Sigmoid colon (tissue), 7 donors: ENCODE measurements around the gene NUF2. TPM values are rescaled to one million over a fixed set of nuclear protein-coding genes. Genes with fewer than 3 reads are reported as not detected.
A peak's percentile ranks its signal among the peaks of the same experiment; 100 is the strongest.

Experiments
- DNase-seq: peaks from one replicate; pipeline ENCODE4 v3.0.0-alpha.2; 2019
- H3K27ac ChIP-seq, 4 donors: fragments of 200-600 bp; sonication (generic); one replicate each; pipeline ENCODE4 v1.5.1; 2016 to 2019; ENCODE audit warnings: mild to moderate bottlenecking in 1 of 4
- H3K27me3 ChIP-seq, 3 donors: fragments of 200-600 bp; sonication (generic); one replicate each; pipeline ENCODE4 v1.5.1; 2019; ENCODE audit warnings: mild to moderate bottlenecking in 1 of 3
- H3K36me3 ChIP-seq, 4 donors: fragments of 200-600 bp; sonication (generic); one replicate each; pipeline ENCODE4 v1.5.1; 2016 to 2019
- H3K4me1 ChIP-seq, 4 donors: fragments of 200-600 bp; sonication (generic); one replicate each; pipeline ENCODE4 v1.5.1; 2017 to 2019
- H3K4me3 ChIP-seq, 4 donors: fragments of 200-600 bp; sonication (generic); one replicate each; pipeline ENCODE4 v1.5.1; 2017 to 2019; ENCODE audit warnings: mild to moderate bottlenecking in 2 of 4, moderate library complexity in 1 of 4
- H3K9me3 ChIP-seq, 4 donors: fragments of 200-600 bp in 3 of 4; sonication (generic) in 3 of 4; one replicate each; pipeline versions ENCODE4 v1.5.1 to v1.6.1; 2013 to 2019
- EP300 ChIP-seq, 4 donors: sonication (generic); formaldehyde crosslinking; IDR thresholded peaks; one replicate each; pipeline ENCODE4 v1.6.1; 2017; ENCODE audit warnings: antibody characterized with exemption in 4 of 4
- POLR2A ChIP-seq, 2 donors: fragments of 450-650 bp; IDR thresholded peaks; one replicate each; pipeline ENCODE4 v1.6.1; 2016; ENCODE audit warnings: antibody characterized with exemption in 2 of 2, mild to moderate bottlenecking in 2 of 2, moderate library complexity in 2 of 2
- POLR2AphosphoS5 ChIP-seq, 4 donors: sonication (generic); formaldehyde crosslinking; IDR thresholded peaks; one replicate each; pipeline ENCODE4 v1.6.1; 2017; ENCODE audit warnings: antibody characterized with exemption in 4 of 4
- WGBS, 2 donors: extraction: QIAGEN DNeasy Blood & Tissue Kit; methylation state at CpG; one replicate each; pipeline ENCODE4 v1.1.7; 2013; 5-methylcytosine and 5-hydroxymethylcytosine counted together
- intact Hi-C: fragments of 100-400 bp; cut with DNase I; formaldehyde crosslinking; loops from one replicate; pipeline ENCODE4 v1.15.1; 2023
- polyA plus RNA-seq, 3 donors: library from polyadenylated mRNA; stranded (reverse); fragments of 200-250 nt; gene quantifications; one replicate each; pipeline ENCODE4 v1.2.3, GENCODE V29; 2013
- total RNA-seq, 4 donors: library from RNA; depleted of rRNA; stranded (reverse); fragments of >200 nt; gene quantifications; one replicate each; pipeline ENCODE4 v1.1.0, GENCODE V29; 2016
- TF ChIP-seq, protein P1 (sequence below), 4 experiments: fragments of 450-650 bp in 3 of 4; fragments of 200-600 bp in 1 of 4; IDR thresholded peaks; one replicate each; pipeline ENCODE4 v1.5.1; 2016 to 2019; ENCODE audit warnings: antibody characterized with exemption in 4 of 4, mild to moderate bottlenecking in 3 of 4, moderate library complexity in 2 of 4
- donor health status: healthy with polysubstance abuse.
- donor health status: Bipolar disorder and iron deficiency.
- donor health status: healthy.

NUF2 gene
- total and polyA plus RNA-seq, 7 donors, result 0.36 to 8.4 (median 1.9) TPM; not detected in 2

DNA sequence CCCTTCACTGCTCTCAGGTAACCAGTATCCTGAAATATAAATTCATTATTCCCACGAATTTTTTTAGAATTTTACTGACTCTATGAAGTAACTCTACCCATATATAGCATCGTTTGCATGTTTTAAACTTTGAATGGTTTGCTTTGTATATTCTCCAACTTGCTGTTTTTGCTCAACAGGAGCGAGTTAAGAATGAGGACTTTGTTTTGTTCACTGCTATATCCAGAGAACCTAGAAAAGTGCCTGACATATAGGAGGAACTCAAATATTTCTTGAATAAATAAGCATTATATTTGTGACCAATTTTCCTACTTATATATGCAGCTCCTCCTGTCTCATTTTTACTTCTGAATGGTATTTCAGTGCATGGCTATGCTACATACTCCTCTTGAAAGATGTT, 43.4 kb downstream of the NUF2 start:
- no peak for DNase-seq
- intact Hi-C loops, result loop anchor here (10.0 kb wide), 1 partner anchor 1710 kb away; no protein-coding TSS in a partner anchor
- TF ChIP-seq, protein P1, sequence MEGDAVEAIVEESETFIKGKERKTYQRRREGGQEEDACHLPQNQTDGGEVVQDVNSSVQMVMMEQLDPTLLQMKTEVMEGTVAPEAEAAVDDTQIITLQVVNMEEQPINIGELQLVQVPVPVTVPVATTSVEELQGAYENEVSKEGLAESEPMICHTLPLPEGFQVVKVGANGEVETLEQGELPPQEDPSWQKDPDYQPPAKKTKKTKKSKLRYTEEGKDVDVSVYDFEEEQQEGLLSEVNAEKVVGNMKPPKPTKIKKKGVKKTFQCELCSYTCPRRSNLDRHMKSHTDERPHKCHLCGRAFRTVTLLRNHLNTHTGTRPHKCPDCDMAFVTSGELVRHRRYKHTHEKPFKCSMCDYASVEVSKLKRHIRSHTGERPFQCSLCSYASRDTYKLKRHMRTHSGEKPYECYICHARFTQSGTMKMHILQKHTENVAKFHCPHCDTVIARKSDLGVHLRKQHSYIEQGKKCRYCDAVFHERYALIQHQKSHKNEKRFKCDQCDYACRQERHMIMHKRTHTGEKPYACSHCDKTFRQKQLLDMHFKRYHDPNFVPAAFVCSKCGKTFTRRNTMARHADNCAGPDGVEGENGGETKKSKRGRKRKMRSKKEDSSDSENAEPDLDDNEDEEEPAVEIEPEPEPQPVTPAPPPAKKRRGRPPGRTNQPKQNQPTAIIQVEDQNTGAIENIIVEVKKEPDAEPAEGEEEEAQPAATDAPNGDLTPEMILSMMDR (IDR thresholded peaks at IDR 0.05), result no peak
- TF ChIP-seq POLR2A (IDR thresholded peaks at IDR 0.05) (no peak), POLR2AphosphoS5 (IDR thresholded peaks at IDR 0.05) (no peak), EP300 (IDR thresholded peaks at IDR 0.05) (no peak)
- H3K9me3 ChIP-seq, result no peaks in the 10 kb centered on the region
- no peaks in the 10 kb centered on the region for H3K27me3 ChIP-seq
- H3K36me3 ChIP-seq, result no peaks in the 10 kb centered on the region
- H3K4me3 ChIP-seq, result no peak overlapping the region
- H3K27ac ChIP-seq, result no peak overlapping the region
- peaks cover 0 to 7% (median 0%) of the 10 kb centered on the region in 4 donors for H3K4me1 ChIP-seq
- WGBS, 2 donors, result 53 to 55% methylated on average over 3 of the region's 3 CpGs

DNA sequence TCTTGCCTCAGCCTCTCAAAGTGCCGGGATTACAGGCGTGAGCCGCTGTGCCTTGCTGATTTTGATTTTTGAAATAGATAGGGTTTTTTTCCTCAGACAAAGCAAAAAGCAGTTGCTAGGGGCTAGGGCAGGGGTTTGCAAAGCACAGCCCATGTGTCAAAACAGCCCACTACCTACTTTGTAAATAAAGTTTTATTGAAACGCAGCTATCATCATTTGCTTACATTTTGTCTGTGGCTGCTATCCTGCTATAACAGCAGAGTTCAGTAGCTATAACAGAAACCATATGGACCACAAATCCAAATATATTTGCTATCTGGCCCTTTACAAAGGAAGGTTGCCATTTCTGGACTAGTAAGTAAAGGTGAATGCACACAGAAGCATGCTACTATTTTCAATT, 44.8 kb downstream of the NUF2 start:
- WGBS, 2 donors, result 90 to 97% methylated on average over 4 of the region's 4 CpGs
- no peak for TF ChIP-seq POLR2AphosphoS5 (IDR thresholded peaks at IDR 0.05)
- TF ChIP-seq, protein P1 (IDR thresholded peaks at IDR 0.05), result no peak
- no peak for TF ChIP-seq EP300 (IDR thresholded peaks at IDR 0.05)
- TF ChIP-seq POLR2A (IDR thresholded peaks at IDR 0.05), result no peak
- Histone ChIP-seq H3K36me3 (no peaks in the 10 kb centered on the region), H3K4me1 (peaks cover 0 to 10% (median 8%) of the 10 kb centered on the region in 4 donors), H3K4me3 (no peak overlapping the region), H3K27ac (no peak overlapping the region), H3K9me3 (no peaks in the 10 kb centered on the region), H3K27me3 (no peaks in the 10 kb centered on the region)
- no peak for DNase-seq
- intact Hi-C loops, result loop anchor here (10.0 kb wide), 1 partner anchor 1708 kb away; no protein-coding TSS in a partner anchor

GRCh38 chr1:163367721-163368120, 46.0 kb downstream of the NUF2 start:
- WGBS, 2 donors, result 82 to 88% methylated on average over 4 of the region's 4 CpGs
- no peak overlapping the region for H3K27ac ChIP-seq
- H3K36me3 ChIP-seq, result no peaks in the 10 kb centered on the region
- intact Hi-C loops, result loop anchor here (10.0 kb wide), 1 partner anchor 1707 kb away; no protein-coding TSS in a partner anchor
- DNase-seq, result no peak
- H3K9me3 ChIP-seq, result no peaks in the 10 kb centered on the region
- no peak overlapping the region for H3K4me3 ChIP-seq
- H3K27me3 ChIP-seq, result no peaks in the 10 kb centered on the region
- TF ChIP-seq POLR2A (IDR thresholded peaks at IDR 0.05) (no peak), POLR2AphosphoS5 (IDR thresholded peaks at IDR 0.05) (no peak), EP300 (IDR thresholded peaks at IDR 0.05) (no peak)
- TF ChIP-seq, protein P1 (IDR thresholded peaks at IDR 0.05), result no peak
- peaks cover 0 to 15% (median 9%) of the 10 kb centered on the region in 4 donors for H3K4me1 ChIP-seq

DNA sequence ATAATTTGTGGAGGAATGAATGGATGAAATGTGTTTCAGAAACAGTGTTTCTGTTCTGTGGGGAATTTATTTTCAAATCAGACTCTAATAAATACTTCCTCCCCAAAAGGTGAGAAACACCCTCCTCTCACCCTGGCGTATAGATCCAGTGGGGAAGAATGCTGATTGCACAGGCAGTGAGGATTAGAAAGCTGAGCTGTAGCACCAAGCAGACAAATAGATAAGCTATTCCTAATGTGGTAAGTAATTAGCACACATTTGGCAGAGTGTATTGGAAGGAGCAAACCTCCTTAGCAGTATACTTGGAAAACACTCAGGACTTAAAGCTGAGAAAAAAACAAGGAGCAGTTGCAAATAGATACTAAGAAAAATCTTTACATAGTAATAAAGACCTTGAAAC, 50.8 kb downstream of the NUF2 start:
- Histone ChIP-seq H3K4me1 (peaks cover 0 to 15% (median 9%) of the 10 kb centered on the region in 4 donors), H3K4me3 (no peak overlapping the region), H3K9me3 (no peaks in the 10 kb centered on the region), H3K27ac (no peak overlapping the region), H3K27me3 (no peaks in the 10 kb centered on the region), H3K36me3 (no peaks in the 10 kb centered on the region)
- no peak for DNase-seq
- 91 to 95% methylated on average over 1 of the region's 1 CpG for WGBS, 2 donors
- TF ChIP-seq POLR2A (IDR thresholded peaks at IDR 0.05) (no peak), POLR2AphosphoS5 (IDR thresholded peaks at IDR 0.05) (no peak), EP300 (IDR thresholded peaks at IDR 0.05) (no peak)
- TF ChIP-seq, protein P1 (IDR thresholded peaks at IDR 0.05), result no peak
- intact Hi-C loops, result no loop called here

DNA sequence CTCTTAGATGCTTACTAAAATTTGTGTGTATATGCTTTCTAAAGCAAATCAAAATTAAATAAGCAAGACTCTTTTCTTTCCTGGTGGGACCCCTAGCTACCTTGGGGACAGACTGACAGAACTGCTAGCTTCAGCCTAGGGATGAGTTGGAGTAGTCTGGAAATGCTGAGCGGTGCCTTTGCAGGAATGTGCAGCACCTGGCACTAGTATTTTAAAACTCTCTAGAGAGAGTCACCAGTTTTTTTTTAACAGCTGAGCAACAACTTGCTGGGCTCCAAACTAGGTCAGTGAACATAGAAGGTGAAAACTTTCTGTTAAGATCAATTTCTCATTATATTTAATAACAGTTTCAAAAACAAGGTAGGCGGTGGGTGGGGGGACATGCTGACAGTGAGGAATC, 56.8 kb downstream of the NUF2 start:
- H3K9me3 ChIP-seq, result no peaks in the 10 kb centered on the region
- intact Hi-C loops, result no loop called here
- no peak for TF ChIP-seq POLR2A (IDR thresholded peaks at IDR 0.05)
- TF ChIP-seq POLR2AphosphoS5 (IDR thresholded peaks at IDR 0.05), result no peak
- TF ChIP-seq EP300 (IDR thresholded peaks at IDR 0.05), result no peak
- TF ChIP-seq, protein P1 (IDR thresholded peaks at IDR 0.05), result no peak
- 90 to 96% methylated on average over 2 of the region's 2 CpGs for WGBS, 2 donors
- no peaks in the 10 kb centered on the region for H3K36me3 ChIP-seq
- no peak for DNase-seq
- no peaks in the 10 kb centered on the region for H3K27me3 ChIP-seq
- H3K27ac ChIP-seq, result peak overlapping the region in 1 of 4 donors; percentile 52
- no peak overlapping the region for H3K4me3 ChIP-seq
- H3K4me1 ChIP-seq, result peaks cover 0 to 36% (median 27%) of the 10 kb centered on the region in 4 donors
